ENCODE measurements around the gene TP53INP2.

Gene TP53INP2

DNA sequence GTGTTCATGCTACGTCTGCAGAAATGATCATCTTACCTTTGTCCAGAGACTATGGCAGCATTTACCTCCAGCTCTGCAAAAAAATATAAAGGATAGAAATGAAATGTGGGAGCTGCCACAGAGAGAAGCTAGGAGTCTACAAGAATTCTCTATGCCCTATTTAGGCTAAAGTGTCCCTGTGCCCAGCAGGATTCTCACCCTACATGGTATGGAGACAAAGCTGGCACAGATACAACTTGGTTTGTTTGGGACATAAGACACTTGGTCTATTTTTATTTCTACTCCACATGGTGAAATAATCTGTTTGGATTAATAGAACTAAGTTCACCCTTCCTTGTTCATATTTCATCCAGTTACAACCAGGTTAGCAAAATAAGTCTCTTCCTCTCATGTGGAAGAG, 28.4 kb downstream of the TP53INP2 start:
- no peak for DNase-seq

DNA sequence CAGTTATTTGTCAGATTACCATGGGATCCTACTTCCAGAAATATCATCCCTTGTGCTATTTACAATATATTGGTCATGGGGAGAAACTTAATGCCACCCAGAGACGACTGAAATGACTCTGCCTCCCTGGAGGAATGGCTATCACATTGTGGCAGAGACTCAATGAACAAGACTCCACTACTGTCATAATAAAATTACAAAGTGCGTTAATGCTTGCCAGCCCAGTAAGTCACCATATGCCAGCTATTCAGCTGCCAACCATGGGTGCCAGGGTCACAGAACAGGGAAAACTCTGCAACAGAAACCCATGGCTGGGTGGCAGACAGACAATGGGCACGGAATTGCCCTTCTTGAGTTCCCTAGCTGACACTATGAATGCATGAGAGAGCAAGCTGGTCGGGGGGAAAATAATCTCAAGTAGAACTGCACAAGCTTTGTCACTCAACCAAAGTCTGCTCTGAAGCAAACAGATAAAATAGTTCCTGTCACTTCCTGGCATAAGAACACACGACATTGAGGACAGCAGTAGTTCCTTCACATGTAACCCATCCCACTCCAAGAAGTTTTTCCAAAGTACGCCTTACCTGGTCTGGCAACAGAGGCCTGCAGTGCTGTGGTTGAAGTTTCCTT, 32.1 kb downstream of the TP53INP2 start:
- no peak for DNase-seq

DNA sequence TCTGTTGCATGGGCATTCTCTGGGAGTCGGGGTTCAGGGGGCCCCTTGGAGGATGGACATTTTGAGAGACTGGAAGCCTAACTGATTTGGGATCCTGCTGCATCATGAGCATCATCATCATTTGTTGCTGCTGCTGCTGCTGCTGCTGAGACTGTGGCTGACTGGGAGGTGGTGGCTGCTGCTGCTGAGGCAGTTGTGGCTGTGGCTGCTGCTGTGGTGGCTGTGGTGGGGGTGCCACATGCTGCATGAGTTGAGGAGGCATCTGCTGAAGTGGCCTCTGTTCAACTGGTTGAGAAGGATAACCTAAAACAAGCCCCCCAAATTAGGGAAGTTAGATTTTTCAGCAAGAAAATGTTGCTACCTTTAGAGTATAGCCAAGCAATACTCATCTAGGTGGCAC, 38.9 kb downstream of the TP53INP2 start:
- DNase-seq: no peak

DNA sequence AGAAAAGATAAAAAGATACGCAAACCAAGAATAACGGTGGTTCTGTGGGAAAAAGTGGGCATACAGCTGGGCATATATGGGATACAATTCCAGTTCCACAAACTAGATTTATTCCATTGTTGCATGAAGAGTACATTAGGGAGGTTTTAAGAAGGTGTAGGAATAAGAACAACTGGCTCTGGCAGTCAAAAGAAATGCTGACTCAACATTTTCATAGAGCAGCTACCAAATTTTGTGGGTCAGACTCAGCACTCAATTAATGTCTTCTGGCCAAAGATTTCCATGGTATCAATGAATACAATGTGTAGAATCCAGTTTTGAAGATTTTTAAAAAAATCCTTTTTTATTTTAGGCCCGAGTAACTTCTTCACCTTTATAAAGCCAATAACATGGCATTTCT, 40.2 kb downstream of the TP53INP2 start:
- DNase-seq: no peak

DNA sequence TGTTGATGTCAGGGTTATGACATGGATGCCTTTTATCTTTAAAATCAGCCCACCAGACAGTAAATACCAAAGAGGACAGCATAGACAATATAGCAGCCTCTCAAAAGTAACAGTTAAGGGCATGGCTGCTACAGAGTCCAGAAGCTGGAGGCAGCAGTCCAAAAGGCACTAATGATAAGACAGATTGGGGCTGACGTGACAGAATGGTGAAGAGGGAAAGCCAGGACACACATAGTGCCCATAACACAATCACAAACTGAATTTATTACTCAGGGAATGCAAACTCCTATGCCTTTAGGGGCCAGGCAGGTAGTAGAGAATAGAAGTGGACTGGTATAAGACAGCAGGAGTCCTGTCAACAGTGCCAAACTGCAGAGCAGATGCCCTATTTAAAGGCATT, 40.7 kb downstream of the TP53INP2 start:
- no peak for DNase-seq

DNA sequence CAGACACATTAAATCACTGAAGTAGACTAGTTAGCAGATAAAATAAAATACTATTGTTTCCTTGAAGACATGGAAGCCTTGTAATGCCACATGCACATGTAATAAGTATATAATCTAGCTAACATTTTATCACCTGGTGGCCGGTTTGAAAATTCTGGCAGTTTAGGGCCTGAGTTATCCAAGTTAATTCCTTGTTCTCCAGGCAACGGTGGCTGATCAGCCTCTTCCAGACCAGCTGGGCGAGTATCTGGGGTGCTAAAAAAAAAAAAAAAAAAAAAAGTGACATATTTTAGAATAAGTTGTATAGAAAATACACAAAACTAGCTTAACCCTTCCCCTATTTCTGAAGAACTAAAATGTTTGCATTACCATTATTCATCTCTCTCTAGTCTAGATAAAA, 42.5 kb downstream of the TP53INP2 start:
- DNase-seq: no peak

DNA sequence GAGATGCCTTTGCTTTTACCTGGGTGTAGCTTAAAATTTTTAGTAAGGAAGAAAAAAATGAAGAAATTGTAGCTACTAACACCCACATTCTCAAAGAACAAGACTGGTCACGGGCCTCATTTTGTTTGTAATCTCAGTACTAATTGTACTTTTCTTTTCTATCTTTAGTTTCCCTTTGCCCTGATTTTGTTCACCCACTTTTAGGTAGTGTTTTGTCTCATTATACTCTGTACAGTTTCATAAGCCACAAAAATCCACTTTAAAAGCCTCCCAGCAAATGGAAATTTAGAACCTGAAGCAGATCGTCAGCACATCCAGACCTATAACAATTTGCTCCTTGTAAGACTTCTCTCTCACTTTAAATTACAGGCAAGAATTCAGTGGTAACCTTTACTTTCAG, 43.3 kb downstream of the TP53INP2 start:
- DNase-seq: no peak

DNA sequence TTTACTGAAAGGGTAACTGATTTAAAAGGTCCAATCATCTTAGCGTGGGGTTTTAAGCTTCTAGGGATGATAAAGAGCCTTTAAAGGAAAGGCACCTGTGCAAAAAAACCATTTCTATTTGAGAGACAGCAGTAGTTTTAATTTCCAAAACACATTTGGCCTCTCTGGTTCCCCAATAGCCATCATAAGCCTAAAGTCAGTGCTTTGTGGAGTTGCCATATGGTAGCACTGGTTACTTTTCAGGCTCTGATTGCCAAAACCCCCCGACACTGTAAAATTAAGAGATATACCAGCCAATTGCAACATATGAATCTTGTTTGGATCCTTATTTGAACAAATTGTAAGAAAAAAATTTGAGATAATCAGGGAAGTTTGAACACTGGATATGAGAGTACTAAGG, 44.6 kb downstream of the TP53INP2 start:
- no peak for DNase-seq

DNA sequence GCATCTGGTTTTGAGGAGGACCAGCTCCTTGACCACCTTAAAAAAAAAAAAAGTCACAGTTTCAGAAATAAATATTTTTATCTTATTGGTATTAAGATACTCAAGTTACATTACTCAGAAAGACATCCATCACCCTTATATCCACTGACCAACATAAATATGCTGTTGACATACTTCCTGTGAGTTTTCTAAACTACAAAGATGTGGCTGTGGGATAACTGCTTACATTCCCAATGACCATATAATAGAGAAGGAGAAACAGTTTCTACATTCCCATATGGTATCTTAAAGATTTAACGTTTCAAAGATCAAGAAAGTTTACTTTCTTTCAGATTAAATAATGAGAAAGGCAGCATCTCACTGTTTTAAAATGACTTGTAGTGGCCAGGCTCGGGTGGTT, 46.3 kb downstream of the TP53INP2 start:
- no peak for DNase-seq

DNA sequence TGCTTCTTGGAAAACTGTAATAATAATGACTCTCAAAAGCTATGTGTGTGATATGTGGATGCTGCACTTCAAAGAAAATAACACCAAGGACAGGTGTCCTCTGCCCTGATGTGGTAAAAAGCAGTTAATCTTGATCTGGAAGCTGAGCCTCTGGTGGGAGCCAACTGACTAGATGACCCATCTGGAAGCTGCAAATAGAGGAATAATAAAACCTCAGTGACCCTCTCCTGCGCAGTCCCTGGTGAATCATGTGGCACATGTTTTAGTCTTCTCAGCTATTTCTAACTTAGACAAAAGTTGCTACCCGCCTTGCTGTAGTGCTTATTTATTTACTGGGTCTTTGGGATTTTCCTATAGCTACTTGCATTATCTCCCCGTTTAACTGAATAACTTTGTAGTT, 47.3 kb downstream of the TP53INP2 start:
- DNase-seq: no peak

DNA sequence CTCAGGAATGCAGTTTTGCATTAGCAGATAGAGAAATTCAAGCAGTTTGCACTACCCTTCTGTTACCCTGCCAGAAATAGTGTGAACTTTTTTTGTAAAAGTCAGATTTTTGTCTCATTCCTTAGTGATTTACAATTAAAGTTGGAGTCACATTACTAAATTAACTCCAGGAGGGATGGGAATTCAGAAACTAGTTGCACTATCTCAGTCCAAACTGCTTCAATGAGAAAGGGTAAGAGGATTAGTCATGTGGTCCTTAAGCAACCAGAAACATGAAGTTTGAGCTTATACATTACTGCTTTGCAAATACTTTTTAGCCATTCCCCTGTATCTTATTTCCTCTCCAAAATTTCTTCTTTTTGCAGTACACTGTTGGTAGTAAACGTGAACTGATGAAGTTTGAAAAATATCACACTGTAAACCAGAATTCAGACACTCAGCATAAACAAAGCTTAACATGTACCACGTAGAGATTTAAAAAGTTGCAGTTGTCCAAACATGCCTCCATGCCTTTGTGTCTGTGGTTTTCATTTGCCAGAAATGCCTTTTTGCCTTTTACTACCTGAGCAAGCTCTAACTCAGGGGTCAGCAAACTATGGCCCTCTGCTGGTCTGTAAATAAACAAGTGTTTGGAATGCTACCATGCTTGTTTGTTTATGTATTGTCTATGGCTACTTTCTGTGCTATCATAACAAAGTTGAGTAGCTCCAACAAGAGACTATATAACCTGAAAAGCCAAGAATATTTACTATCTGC, 49.7 kb downstream of the TP53INP2 start:
- no peak for DNase-seq

DNA sequence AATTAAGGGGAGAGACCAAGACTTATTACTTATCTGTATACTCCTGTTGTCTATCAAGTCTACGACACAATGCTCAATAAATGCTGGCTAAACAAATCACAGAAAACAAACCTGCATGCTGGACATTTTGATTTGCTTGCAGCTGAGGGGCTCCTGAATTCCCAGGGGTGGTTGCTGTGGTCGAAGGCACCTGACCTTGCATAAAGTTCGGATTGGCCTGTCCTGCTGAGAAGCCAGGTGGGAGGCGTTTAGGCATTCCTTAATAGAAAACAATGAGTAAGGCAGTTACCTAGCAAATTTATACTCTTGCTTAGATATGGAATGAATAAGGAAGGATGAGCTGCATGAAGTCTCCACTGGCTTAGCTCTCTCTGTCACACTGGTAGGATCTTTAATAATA, 50.5 kb downstream of the TP53INP2 start:
- no peak for DNase-seq

DNA sequence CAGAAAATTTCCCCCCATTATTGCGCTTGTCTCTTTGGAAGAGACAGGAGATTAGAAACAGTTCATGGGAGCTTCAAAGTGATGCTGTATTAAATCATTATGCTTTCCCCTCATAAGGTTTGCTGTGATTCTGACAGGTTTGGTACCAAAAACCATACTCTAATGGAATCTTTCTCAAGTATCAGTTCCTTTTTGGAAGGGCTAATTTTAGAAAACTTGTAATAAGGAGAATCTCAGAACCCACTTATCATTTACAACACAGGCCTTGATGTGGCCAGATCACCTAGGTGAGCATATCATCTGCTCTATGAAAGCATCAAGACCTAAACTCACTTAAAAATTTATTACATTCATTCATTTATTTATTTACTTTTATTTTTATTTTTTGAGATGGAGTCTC, 51.2 kb downstream of the TP53INP2 start:
- no peak for DNase-seq

DNA sequence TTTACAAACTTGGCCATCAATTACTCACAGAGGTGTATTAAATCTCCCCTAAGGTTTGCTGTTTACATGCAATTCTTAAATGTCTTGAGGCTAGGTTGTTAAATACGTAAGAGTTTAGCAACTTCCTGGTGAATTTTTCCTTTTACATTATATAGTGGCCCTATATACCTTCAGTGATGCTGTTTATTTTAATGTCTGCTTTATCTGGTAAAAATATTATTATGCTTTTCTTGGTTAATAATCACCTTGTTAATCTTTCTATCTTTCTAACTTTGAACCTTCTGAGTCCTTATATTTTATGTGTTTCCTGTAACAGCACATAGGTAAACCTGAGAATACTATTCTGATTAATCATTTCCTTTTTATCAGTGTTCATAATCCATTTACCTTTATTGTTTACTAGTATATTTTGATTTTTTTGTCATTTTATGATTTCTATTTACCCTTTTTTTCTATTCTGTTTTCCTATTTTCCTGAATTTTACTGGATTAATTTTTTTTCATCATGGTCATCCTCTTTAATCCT, 57.9 kb downstream of the TP53INP2 start:
- DNase-seq: no peak
